GM23248 (cell line): ENCODE measurements around the gene RIOK2.

Experiments used
- EZH2 ChIP-seq: fragments of 200-600 bp; sonication (generic); IDR thresholded peaks from 2 replicates; pipeline ENCODE4 v1.6.1; 2018; ENCODE audit warnings: antibody characterized with exemption, mild to moderate bottlenecking; ENCODE audit not compliant: insufficient read depth, poor library complexity, severe bottlenecking
- EZH2phosphoT487 ChIP-seq: fragments of 200-600 bp; sonication (generic); IDR thresholded peaks from 2 replicates; pipeline ENCODE4 v1.6.1; 2018; ENCODE audit warnings: antibody characterized with exemption, moderate library complexity, mild to moderate bottlenecking, low read depth; ENCODE audit not compliant: insufficient read depth

DNA sequence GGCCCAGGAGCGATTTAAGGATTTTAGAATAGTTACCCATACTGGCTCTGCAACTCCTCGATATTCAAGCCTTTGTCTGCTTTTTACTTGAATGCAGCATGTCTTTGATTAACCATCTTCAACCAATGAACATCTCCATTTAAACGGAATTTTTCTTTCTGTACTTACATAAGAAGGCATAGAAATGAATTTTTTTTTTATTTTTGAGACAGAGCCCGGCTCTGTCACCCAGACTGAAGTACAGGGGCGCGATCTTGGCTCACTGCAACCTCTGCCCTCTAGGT is 825 bp upstream of the RIOK2 start:
- TF ChIP-seq EZH2 (no peak), EZH2phosphoT487 (no peak)
